H9 (cell line): ENCODE data around the gene ARHGAP4. TPM values are rescaled to one million over a fixed set of nuclear protein-coding genes. Genes with fewer than 3 reads are reported as not detected.

ENCODE experiments used
- DNase-seq: peaks from one replicate; pipeline ENCODE4 v3.0.0-alpha.2; 2017
- H2AFZ ChIP-seq: one replicate; pipeline ENCODE4 v1.6.1; 2013; ENCODE audit warnings: mild to moderate bottlenecking, low read length, control low read depth, moderate library complexity
- H2AK5ac ChIP-seq: 2 replicates; pipeline ENCODE4 v1.6.1; 2013; ENCODE audit warnings: low read length, control low read depth, mixed read lengths; ENCODE audit not compliant: insufficient read length
- H2BK120ac ChIP-seq: one replicate; pipeline ENCODE4 v1.6.1; 2013; ENCODE audit warnings: low read depth, mild to moderate bottlenecking, low read length, control low read depth, inconsistent platforms; ENCODE audit not compliant: poor library complexity, severe bottlenecking
- H2BK12ac ChIP-seq: 2 replicates; pipeline ENCODE4 v1.6.1; 2013; ENCODE audit warnings: low read length, control low read depth, mixed read lengths, low read depth; ENCODE audit not compliant: insufficient read length
- H2BK15ac ChIP-seq: 2 replicates; pipeline ENCODE4 v1.6.1; 2013; ENCODE audit warnings: low read depth, low read length, control low read depth
- H2BK20ac ChIP-seq: one replicate; pipeline ENCODE4 v1.6.1; 2013; ENCODE audit warnings: low read depth, mild to moderate bottlenecking, low read length, control low read depth, inconsistent platforms; ENCODE audit not compliant: poor library complexity, severe bottlenecking
- H2BK5ac ChIP-seq: 2 replicates; pipeline ENCODE4 v1.6.1; 2013; ENCODE audit warnings: low read length, control low read depth, mixed read lengths; ENCODE audit not compliant: insufficient read length
- H3K14ac ChIP-seq: 2 replicates; pipeline ENCODE4 v1.6.1; 2013; ENCODE audit warnings: low read length, control low read depth; ENCODE audit not compliant: insufficient read depth
- H3K18ac ChIP-seq: 2 replicates; pipeline ENCODE4 v1.6.1; 2013; ENCODE audit warnings: low read depth, mild to moderate bottlenecking, mixed read lengths, low read length, control low read depth; ENCODE audit not compliant: insufficient read length
- H3K23ac ChIP-seq: 2 replicates; pipeline ENCODE4 v1.6.1; 2013; ENCODE audit warnings: low read length, control low read depth, mixed read lengths, low read depth; ENCODE audit not compliant: insufficient read length
- H3K23me2 ChIP-seq: 2 replicates; pipeline ENCODE4 v1.6.1; 2013; ENCODE audit warnings: low read depth, mild to moderate bottlenecking, mixed read lengths, low read length, control low read depth; ENCODE audit not compliant: insufficient read length, poor library complexity, severe bottlenecking
- H3K27ac ChIP-seq: 2 replicates; pipeline ENCODE4 v1.5.1; 2013; ENCODE audit warnings: low read length, control low read depth, mixed read lengths, low read depth; ENCODE audit not compliant: insufficient read length
- H3K27me3 ChIP-seq: 2 replicates; pipeline ENCODE4 v1.6.1; 2013; ENCODE audit warnings: low read length, control low read depth, inconsistent platforms; ENCODE audit not compliant: insufficient read depth
- H3K4ac ChIP-seq: 2 replicates; pipeline ENCODE4 v1.6.1; 2013; ENCODE audit warnings: low read depth, mild to moderate bottlenecking, control low read depth, inconsistent platforms, low read length, moderate library complexity
- H3K4me1 ChIP-seq: 2 replicates; pipeline ENCODE4 v1.6.1; 2013; ENCODE audit warnings: low read length, control low read depth, inconsistent platforms; ENCODE audit not compliant: insufficient read depth
- H3K4me2 ChIP-seq: 2 replicates; pipeline ENCODE4 v1.6.1; 2013; ENCODE audit warnings: low read length, control low read depth, mixed read lengths; ENCODE audit not compliant: insufficient read length, insufficient read depth
- H3K56ac ChIP-seq: 2 replicates; pipeline ENCODE4 v1.6.1; 2013; ENCODE audit warnings: low read depth, mild to moderate bottlenecking, mixed read lengths, low read length, control low read depth; ENCODE audit not compliant: insufficient read length
- H3K79me1 ChIP-seq: 2 replicates; pipeline ENCODE4 v1.6.1; 2013; ENCODE audit warnings: low read depth, mild to moderate bottlenecking, moderate library complexity, low read length, control low read depth, inconsistent platforms; ENCODE audit not compliant: insufficient read depth, poor library complexity, severe bottlenecking
- H3K79me2 ChIP-seq: 2 replicates; pipeline ENCODE4 v1.6.1; 2013; ENCODE audit warnings: low read length, control low read depth, inconsistent platforms; ENCODE audit not compliant: insufficient read depth
- H3K9ac ChIP-seq: 2 replicates; pipeline ENCODE4 v1.6.1; 2013; ENCODE audit warnings: low read length, control low read depth, mixed read lengths; ENCODE audit not compliant: insufficient read length; ENCODE audit errors: extremely low read depth
- H3K9me3 ChIP-seq: one replicate; pipeline ENCODE4 v1.6.1; 2013; ENCODE audit warnings: low read depth, low read length, inconsistent platforms; ENCODE audit not compliant: control insufficient read depth
- H3T11ph ChIP-seq: one replicate; pipeline ENCODE4 v1.6.1; 2013; ENCODE audit warnings: mild to moderate bottlenecking, low read length, control low read depth, inconsistent platforms
- H4K20me1 ChIP-seq: one replicate; pipeline ENCODE4 v1.6.1; 2013; ENCODE audit not compliant: control insufficient read depth, insufficient read length, insufficient read depth
- H4K5ac ChIP-seq: 2 replicates; pipeline ENCODE4 v1.6.1; 2013; ENCODE audit warnings: low read depth, mild to moderate bottlenecking, mixed read lengths, low read length, control low read depth; ENCODE audit not compliant: insufficient read length
- H4K8ac ChIP-seq: replicated peaks from 2 replicates; pipeline ENCODE4 v1.6.1; 2013; ENCODE audit warnings: low read length, control low read depth, mixed read lengths, low read depth; ENCODE audit not compliant: insufficient read length
- H4K91ac ChIP-seq: 2 replicates; pipeline ENCODE4 v1.6.1; 2013; ENCODE audit warnings: low read depth, mild to moderate bottlenecking, moderate library complexity, mixed read lengths, low read length, control low read depth; ENCODE audit not compliant: insufficient read length
- H3K27ac Mint-ChIP-seq, 3 experiments: 2 replicates in 2 of 3; 3 replicates in 1 of 3; pipeline ENCODE4 v1.8.0; 2020 to 2021; ENCODE audit warnings: mixed read lengths in 3 of 3, mild to moderate bottlenecking in 1 of 3, moderate library complexity in 1 of 3
- H3K27me3 Mint-ChIP-seq: 2 replicates; pipeline ENCODE4 v1.8.0; 2021; ENCODE audit warnings: low read depth, mild to moderate bottlenecking, moderate library complexity, mixed read lengths
- H3K36me3 Mint-ChIP-seq, 3 experiments: 2 replicates in 2 of 3; 3 replicates in 1 of 3; pipeline ENCODE4 v1.8.0; 2020 to 2021; ENCODE audit warnings: low read depth in 3 of 3, mixed read lengths in 3 of 3; ENCODE audit not compliant: insufficient read depth in 1 of 3
- H3K4me1 Mint-ChIP-seq, 2 experiments: 2 replicates each; pipeline ENCODE4 v1.8.0; 2020; ENCODE audit warnings: mixed read lengths in 2 of 2
- H3K4me3 Mint-ChIP-seq, 2 experiments: 2 replicates in 1 of 2; 3 replicates in 1 of 2; pipeline ENCODE4 v1.8.0; 2020 to 2021; ENCODE audit warnings: mild to moderate bottlenecking in 2 of 2, mixed read lengths in 2 of 2, moderate library complexity in 1 of 2
- H3K9me3 Mint-ChIP-seq, 2 experiments: 2 replicates in 1 of 2; 3 replicates in 1 of 2; pipeline ENCODE4 v1.8.0; 2020; ENCODE audit warnings: mild to moderate bottlenecking in 2 of 2, mixed read lengths in 2 of 2, moderate library complexity in 1 of 2
- WGBS: extraction: QIAGEN DNeasy Blood & Tissue Kit; methylation state at CpG from one replicate; pipeline ENCODE4 v1.1.7; 2013; ENCODE audit warnings: missing lambda C conversion rate, low lambda C conversion rate, mixed read lengths; ENCODE audit not compliant: insufficient read length; ENCODE audit errors: extremely low coverage; 5-methylcytosine and 5-hydroxymethylcytosine counted together
- total RNA-seq: library from RNA; stranded (reverse); gene quantifications from 2 replicates; pipeline ENCODE4 v1.2.1, GENCODE V29; 2021
- TF ChIP-seq, protein P1 (sequence below): fragments of 200-600 bp; sonication (generic); conservative IDR thresholded peaks from 3 replicates; pipeline ENCODE4 v1.8.0; 2021; ENCODE audit warnings: antibody characterized with exemption, mild to moderate bottlenecking

Gene ARHGAP4
- total RNA-seq, 1 experiment from 2014 or later: 37.8 TPM

DNA sequence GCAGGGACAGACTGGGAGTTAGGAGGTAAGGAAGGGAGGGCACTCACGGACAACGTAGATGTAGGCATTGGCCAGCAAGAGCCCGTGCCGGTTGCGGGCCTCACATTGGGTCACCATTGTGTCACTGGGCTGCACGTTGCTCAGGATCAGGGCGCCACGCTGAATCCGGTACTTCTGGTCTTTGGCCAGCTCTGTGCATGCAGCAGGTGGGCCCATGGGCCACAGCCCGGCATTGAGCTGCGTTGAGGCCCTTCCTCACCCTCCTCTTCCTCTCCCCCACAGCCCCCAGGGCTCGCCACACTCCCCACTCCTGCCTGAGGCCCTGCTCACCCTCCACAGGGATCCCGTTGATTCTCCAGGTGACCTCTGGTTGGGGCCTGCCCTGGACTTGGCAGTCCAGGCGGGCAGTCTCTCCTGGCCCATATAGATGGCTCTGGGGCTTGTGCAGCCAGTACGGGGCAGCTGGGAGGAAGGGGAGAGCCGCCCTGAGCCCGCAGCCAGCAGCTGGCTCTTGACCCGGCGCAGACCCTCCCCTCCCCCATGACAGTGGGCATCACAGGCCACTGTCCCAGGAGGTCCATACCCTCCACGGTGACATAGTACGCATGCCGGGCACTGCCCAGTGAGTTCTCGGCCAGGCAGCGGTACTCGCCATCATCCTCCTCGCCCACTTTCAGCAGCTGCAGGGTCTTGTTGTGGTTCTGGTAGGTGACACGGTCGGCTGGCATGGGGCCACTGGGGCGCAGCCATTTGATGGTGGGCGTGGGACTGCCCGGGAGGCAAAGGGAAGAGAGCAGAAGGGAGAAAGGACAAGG is 56.4 kb downstream of the ARHGAP4 start:
- Histone ChIP-seq H4K8ac (no peak overlapping the region), H3K18ac (no peak overlapping the region), H2AK5ac (no peak overlapping the region), H2BK20ac (no peak overlapping the region), H2BK12ac (no peak overlapping the region), H3K9ac (no peak overlapping the region), H3K4me1 (no peaks in the 10 kb centered on the region), H3K79me1 (no peaks in the 10 kb centered on the region), H2BK15ac (no peak overlapping the region), H3K4ac (no peak overlapping the region), H4K91ac (no peak overlapping the region), H2BK5ac (no peak overlapping the region), H3K4me2 (no peak overlapping the region), H3K23me2 (no peaks in the 10 kb centered on the region), H3K27me3 (no peaks in the 10 kb centered on the region), H3K27ac (no peak overlapping the region), H2AFZ (no peak overlapping the region), H3K9me3 (peaks cover 12% of the 10 kb centered on the region), H3K56ac (no peak overlapping the region), H4K20me1 (no peaks in the 10 kb centered on the region), H3K14ac (no peak overlapping the region), H3K23ac (no peak overlapping the region), H2BK120ac (no peak overlapping the region), H4K5ac (no peak overlapping the region), H3K79me2 (no peaks in the 10 kb centered on the region), H3T11ph (no peak overlapping the region)
- TF ChIP-seq, protein P1, sequence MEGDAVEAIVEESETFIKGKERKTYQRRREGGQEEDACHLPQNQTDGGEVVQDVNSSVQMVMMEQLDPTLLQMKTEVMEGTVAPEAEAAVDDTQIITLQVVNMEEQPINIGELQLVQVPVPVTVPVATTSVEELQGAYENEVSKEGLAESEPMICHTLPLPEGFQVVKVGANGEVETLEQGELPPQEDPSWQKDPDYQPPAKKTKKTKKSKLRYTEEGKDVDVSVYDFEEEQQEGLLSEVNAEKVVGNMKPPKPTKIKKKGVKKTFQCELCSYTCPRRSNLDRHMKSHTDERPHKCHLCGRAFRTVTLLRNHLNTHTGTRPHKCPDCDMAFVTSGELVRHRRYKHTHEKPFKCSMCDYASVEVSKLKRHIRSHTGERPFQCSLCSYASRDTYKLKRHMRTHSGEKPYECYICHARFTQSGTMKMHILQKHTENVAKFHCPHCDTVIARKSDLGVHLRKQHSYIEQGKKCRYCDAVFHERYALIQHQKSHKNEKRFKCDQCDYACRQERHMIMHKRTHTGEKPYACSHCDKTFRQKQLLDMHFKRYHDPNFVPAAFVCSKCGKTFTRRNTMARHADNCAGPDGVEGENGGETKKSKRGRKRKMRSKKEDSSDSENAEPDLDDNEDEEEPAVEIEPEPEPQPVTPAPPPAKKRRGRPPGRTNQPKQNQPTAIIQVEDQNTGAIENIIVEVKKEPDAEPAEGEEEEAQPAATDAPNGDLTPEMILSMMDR: no peak
- Mint-ChIP-seq H3K4me1 (peaks cover 0 to 21% of the 10 kb centered on the region in 2 experiments; a peak in 2 of 4 replicates), H3K27me3 (no peaks in the 10 kb centered on the region; the same call in none of the 2 replicates), H3K4me3 (no peak overlapping the region), H3K27ac (no peak overlapping the region; a peak in 2 of 7 replicates), H3K9me3 (peaks cover 65 to 89% of the 10 kb centered on the region in 2 experiments), H3K36me3 (peaks cover 13 to 40% (median 21%) of the 10 kb centered on the region in 3 experiments)
- no peak for DNase-seq
- whole genome bisulfite sequencing: no CpG with 5 or more reads among the region's 31 CpGs
